Measurements from ENCODE around the gene OR56A5. TPM values are rescaled to one million over a fixed set of nuclear protein-coding genes. Genes with fewer than 3 reads are reported as not detected.

The OR56A5 gene
- total and polyA plus RNA-seq, 4 donors: not detected

DNA sequence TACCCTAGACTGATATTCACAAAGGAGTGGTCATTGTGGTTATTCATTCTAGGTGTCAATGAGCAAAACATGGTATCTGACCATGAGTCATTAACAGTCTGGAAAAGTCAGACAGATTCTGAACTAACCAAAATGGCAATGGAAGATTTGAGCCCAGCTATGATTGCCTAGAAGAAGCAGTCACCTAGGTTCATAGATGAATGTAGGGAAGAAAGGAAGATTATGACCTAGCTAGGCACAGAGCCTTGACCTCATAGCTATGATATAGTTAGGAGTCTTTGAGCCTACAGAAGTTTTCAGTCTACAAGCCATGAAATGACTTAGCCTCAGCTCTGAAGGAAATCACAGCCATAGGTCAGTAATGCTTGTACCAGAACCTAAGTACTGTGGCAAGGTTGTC, 38.1 kb upstream of the OR56A5 start:
- H3K9ac ChIP-seq (ENCODE audit: low read depth in 1 of 2, low read length in 2 of 2): no peak overlapping the region
- no peaks in the 10 kb centered on the region for H3K36me3 ChIP-seq (ENCODE audit: control insufficient read depth in 4 of 4, insufficient read depth in 3 of 4, low read depth in 1 of 4, low read length in 3 of 4)
- DNase-seq (ENCODE audit: low spot score): no peak
- no peak overlapping the region for H3K4me3 ChIP-seq (ENCODE audit: low read depth in 1 of 3, low read length in 3 of 3)
- H3K9me3 ChIP-seq (ENCODE audit: control insufficient read depth in 4 of 4, low read length in 3 of 4): no peaks in the 10 kb centered on the region
- no peak overlapping the region for H3K27ac ChIP-seq (ENCODE audit: low read depth in 1 of 2, low read length in 2 of 2)
- TF ChIP-seq FOXA2 (IDR thresholded peaks at IDR 0.05): no peak
- no peak for TF ChIP-seq SP1 (IDR thresholded peaks at IDR 0.05)
- no peak for TF ChIP-seq ATF3 (IDR thresholded peaks at IDR 0.05)
- TF ChIP-seq TAF1 (conservative IDR thresholded peaks at IDR 0.05): no peak
- no peak for TF ChIP-seq HNF4A (conservative IDR thresholded peaks at IDR 0.05)
- TF ChIP-seq FOXA1 (IDR thresholded peaks at IDR 0.05): no peak
- no peak for TF ChIP-seq RAD21 (IDR thresholded peaks at IDR 0.05)
- TF ChIP-seq, protein P1, sequence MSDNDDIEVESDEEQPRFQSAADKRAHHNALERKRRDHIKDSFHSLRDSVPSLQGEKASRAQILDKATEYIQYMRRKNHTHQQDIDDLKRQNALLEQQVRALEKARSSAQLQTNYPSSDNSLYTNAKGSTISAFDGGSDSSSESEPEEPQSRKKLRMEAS (IDR thresholded peaks at IDR 0.05): no peak
- no peak for TF ChIP-seq NR2F2 (IDR thresholded peaks at IDR 0.05)
- no peak for TF ChIP-seq JUND (IDR thresholded peaks at IDR 0.05)
- TF ChIP-seq, protein P2, sequence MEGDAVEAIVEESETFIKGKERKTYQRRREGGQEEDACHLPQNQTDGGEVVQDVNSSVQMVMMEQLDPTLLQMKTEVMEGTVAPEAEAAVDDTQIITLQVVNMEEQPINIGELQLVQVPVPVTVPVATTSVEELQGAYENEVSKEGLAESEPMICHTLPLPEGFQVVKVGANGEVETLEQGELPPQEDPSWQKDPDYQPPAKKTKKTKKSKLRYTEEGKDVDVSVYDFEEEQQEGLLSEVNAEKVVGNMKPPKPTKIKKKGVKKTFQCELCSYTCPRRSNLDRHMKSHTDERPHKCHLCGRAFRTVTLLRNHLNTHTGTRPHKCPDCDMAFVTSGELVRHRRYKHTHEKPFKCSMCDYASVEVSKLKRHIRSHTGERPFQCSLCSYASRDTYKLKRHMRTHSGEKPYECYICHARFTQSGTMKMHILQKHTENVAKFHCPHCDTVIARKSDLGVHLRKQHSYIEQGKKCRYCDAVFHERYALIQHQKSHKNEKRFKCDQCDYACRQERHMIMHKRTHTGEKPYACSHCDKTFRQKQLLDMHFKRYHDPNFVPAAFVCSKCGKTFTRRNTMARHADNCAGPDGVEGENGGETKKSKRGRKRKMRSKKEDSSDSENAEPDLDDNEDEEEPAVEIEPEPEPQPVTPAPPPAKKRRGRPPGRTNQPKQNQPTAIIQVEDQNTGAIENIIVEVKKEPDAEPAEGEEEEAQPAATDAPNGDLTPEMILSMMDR (IDR thresholded peaks at IDR 0.05; ENCODE audit: low read depth, low read length, missing input control): no peak
- TF ChIP-seq GABPA (IDR thresholded peaks at IDR 0.05 in 1 of 2, conservative IDR thresholded peaks at IDR 0.05 in 1 of 2): no peak
- TF ChIP-seq, protein P3, sequence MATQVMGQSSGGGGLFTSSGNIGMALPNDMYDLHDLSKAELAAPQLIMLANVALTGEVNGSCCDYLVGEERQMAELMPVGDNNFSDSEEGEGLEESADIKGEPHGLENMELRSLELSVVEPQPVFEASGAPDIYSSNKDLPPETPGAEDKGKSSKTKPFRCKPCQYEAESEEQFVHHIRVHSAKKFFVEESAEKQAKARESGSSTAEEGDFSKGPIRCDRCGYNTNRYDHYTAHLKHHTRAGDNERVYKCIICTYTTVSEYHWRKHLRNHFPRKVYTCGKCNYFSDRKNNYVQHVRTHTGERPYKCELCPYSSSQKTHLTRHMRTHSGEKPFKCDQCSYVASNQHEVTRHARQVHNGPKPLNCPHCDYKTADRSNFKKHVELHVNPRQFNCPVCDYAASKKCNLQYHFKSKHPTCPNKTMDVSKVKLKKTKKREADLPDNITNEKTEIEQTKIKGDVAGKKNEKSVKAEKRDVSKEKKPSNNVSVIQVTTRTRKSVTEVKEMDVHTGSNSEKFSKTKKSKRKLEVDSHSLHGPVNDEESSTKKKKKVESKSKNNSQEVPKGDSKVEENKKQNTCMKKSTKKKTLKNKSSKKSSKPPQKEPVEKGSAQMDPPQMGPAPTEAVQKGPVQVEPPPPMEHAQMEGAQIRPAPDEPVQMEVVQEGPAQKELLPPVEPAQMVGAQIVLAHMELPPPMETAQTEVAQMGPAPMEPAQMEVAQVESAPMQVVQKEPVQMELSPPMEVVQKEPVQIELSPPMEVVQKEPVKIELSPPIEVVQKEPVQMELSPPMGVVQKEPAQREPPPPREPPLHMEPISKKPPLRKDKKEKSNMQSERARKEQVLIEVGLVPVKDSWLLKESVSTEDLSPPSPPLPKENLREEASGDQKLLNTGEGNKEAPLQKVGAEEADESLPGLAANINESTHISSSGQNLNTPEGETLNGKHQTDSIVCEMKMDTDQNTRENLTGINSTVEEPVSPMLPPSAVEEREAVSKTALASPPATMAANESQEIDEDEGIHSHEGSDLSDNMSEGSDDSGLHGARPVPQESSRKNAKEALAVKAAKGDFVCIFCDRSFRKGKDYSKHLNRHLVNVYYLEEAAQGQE (IDR thresholded peaks at IDR 0.05): no peak
- no peak for TF ChIP-seq RXRA (IDR thresholded peaks at IDR 0.05)
- no peak for TF ChIP-seq ZBTB33 (IDR thresholded peaks at IDR 0.05)
- H3K4me1 ChIP-seq (ENCODE audit: control insufficient read depth in 4 of 4, insufficient read depth in 4 of 4, low read length in 3 of 4): no peaks in the 10 kb centered on the region
- peaks cover 0 to 5% (median 0%) of the 10 kb centered on the region in 4 donors for H3K27me3 ChIP-seq (ENCODE audit: control insufficient read depth in 4 of 4, insufficient read depth in 4 of 4, low read length in 3 of 4)

DNA sequence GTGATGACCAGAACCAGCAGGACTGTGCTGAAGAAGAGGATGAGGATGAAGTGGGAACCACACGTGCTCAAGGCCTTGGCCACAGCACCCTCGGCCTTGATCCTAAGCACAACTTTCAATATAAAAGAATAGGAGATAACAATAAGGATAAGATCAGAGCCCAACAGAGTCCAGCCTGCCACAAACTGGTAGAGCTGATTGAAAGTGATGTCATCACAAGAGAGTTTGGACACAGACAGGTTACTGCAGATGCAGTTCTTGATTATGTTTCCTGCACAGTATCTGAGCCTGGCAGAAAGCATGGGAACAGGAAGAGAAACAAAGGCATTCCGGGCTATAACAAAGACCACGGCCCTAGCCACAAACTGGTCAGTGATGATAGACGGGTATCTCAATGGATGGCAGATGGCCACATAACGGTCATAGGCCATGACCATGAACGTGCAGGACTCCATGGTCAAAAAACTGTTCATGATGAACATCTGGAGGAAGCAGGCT, 34.0 kb upstream of the OR56A5 start:
- Histone ChIP-seq H3K27me3 (ENCODE audit: control insufficient read depth in 4 of 4, insufficient read depth in 4 of 4, low read length in 3 of 4) (peaks cover 0 to 2% (median 0%) of the 10 kb centered on the region in 4 donors), H3K4me1 (ENCODE audit: control insufficient read depth in 4 of 4, insufficient read depth in 4 of 4, low read length in 3 of 4) (no peaks in the 10 kb centered on the region), H3K4me3 (ENCODE audit: low read depth in 1 of 3, low read length in 3 of 3) (no peak overlapping the region), H3K36me3 (ENCODE audit: control insufficient read depth in 4 of 4, insufficient read depth in 3 of 4, low read depth in 1 of 4, low read length in 3 of 4) (no peaks in the 10 kb centered on the region), H3K9me3 (ENCODE audit: control insufficient read depth in 4 of 4, low read length in 3 of 4) (no peaks in the 10 kb centered on the region), H3K9ac (ENCODE audit: low read depth in 1 of 2, low read length in 2 of 2) (no peak overlapping the region), H3K27ac (ENCODE audit: low read depth in 1 of 2, low read length in 2 of 2) (no peak overlapping the region)
- no peak for DNase-seq (ENCODE audit: low spot score)
- TF ChIP-seq HNF4G (IDR thresholded peaks at IDR 0.05): no peak
- no peak for TF ChIP-seq NR2F2 (IDR thresholded peaks at IDR 0.05)
- TF ChIP-seq HNF4A (conservative IDR thresholded peaks at IDR 0.05): no peak
- TF ChIP-seq YY1 (IDR thresholded peaks at IDR 0.05): no peak
- TF ChIP-seq RAD21 (IDR thresholded peaks at IDR 0.05): no peak
- 69% methylated on average over 7 of the region's 7 CpGs for WGBS
